Subcutaneous adipose tissue (tissue), 4 donors: Measurements from ENCODE around the gene NAV2. TPM values are rescaled to one million over a fixed set of nuclear protein-coding genes. Genes with fewer than 3 reads are reported as not detected.

Source experiments
- total RNA-seq, 4 donors: library from RNA; depleted of rRNA; stranded (reverse); fragments of >200 nt; gene quantifications; one replicate each; pipeline ENCODE4 v1.1.0, GENCODE V29; 2016
- TF ChIP-seq, protein P1 (sequence below): fragments of 450-650 bp; IDR thresholded peaks from one replicate; pipeline ENCODE4 v1.5.1; 2016; ENCODE audit warnings: low read depth, mild to moderate bottlenecking, control low read depth, antibody characterized with exemption, moderate library complexity

The NAV2 gene
- total RNA-seq, 4 donors from 2014 or later: 13.6 to 31.5 (median 27.8) TPM

DNA sequence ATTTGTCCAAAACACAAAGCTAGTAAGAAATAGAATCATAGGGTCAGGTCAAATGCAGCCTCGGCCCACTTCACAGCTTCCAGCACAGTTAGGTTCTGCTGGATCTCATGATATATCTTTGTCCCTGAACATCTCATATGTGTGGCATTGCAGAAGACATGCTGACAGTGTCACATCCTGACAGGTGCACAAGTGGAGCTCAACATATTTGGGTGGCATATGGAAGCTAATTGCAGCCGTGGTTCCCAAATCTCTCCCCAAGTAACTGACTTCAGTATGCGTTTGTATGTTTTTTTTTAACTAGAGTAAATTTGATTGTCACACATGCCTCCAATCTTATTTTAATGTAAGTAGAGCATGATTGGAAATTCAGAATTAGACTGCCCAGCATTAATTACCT lies 33.4 kb downstream of the NAV2 start:
- TF ChIP-seq, protein P1, sequence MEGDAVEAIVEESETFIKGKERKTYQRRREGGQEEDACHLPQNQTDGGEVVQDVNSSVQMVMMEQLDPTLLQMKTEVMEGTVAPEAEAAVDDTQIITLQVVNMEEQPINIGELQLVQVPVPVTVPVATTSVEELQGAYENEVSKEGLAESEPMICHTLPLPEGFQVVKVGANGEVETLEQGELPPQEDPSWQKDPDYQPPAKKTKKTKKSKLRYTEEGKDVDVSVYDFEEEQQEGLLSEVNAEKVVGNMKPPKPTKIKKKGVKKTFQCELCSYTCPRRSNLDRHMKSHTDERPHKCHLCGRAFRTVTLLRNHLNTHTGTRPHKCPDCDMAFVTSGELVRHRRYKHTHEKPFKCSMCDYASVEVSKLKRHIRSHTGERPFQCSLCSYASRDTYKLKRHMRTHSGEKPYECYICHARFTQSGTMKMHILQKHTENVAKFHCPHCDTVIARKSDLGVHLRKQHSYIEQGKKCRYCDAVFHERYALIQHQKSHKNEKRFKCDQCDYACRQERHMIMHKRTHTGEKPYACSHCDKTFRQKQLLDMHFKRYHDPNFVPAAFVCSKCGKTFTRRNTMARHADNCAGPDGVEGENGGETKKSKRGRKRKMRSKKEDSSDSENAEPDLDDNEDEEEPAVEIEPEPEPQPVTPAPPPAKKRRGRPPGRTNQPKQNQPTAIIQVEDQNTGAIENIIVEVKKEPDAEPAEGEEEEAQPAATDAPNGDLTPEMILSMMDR: no peak

DNA sequence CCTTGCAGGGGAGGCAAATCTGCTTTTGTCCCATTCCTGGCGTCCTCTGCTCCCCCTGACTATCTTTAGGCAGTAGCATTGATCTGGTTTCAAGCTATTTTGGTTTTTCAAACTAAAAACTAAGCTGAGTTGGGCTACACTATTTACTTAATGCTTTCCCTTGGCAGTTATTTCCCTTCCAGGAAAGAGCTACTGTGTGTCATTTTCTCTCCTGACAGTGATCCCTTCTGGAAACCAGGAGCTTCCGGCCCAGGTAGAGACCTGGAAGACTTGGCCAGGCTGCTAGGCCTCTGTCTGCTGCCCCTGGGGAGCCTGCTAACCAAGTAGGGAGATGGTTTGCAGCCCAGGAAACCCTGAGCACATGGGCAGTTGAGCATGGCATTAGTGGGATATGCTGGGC lies 35.0 kb downstream of the NAV2 start:
- TF ChIP-seq, protein P1: no peak

DNA sequence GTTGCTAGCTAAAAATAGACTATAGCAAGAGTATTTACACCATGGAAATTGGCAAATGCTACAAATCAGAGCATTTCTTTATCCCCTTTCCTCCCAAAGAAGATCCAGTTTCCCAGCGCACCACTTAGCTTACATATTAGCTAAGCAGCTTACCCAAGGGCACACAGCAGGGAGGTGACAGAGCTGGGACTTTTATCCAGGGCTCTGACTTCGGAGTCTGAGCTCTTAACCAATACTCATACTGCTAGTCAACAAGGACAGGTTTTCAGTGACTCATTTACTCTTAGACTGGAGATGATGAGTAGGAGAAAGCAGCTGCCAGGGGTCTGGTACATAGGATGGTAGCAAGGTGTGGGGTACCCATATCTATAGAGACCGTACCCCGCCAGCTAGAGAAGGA lies 38.4 kb downstream of the NAV2 start:
- TF ChIP-seq, protein P1: no peak

DNA sequence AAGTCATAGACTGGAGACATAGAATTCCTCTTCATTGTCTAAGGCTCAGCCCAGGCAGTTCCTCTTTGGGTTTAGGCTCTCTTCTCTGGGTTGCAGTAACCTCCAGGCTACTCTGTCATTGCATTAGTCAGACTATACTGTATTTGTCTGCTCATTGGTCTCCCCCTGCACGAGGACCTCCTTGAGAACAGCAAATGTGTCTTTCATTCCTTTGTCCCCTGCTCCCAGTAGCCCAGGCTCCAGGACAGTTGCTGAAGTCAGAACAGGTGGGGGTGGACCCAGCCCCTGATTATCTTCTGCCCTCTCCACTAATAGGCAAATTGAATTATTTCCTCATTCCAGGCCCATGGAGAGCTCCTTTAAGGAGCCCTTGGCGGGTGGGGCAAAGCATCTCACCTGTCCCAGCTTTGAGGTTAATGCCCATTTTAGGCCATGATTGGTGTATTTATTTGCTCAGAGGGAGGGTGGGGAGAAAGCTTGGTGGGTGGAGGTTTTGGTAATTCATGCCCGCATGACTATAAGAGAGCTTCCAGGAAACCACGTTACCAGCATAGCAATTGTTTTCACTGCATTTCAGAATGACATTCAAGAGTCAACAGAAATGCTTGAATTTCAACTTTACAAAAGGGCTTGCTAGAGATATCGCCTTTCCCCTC lies 40.9 kb downstream of the NAV2 start:
- TF ChIP-seq, protein P1: no peak

DNA sequence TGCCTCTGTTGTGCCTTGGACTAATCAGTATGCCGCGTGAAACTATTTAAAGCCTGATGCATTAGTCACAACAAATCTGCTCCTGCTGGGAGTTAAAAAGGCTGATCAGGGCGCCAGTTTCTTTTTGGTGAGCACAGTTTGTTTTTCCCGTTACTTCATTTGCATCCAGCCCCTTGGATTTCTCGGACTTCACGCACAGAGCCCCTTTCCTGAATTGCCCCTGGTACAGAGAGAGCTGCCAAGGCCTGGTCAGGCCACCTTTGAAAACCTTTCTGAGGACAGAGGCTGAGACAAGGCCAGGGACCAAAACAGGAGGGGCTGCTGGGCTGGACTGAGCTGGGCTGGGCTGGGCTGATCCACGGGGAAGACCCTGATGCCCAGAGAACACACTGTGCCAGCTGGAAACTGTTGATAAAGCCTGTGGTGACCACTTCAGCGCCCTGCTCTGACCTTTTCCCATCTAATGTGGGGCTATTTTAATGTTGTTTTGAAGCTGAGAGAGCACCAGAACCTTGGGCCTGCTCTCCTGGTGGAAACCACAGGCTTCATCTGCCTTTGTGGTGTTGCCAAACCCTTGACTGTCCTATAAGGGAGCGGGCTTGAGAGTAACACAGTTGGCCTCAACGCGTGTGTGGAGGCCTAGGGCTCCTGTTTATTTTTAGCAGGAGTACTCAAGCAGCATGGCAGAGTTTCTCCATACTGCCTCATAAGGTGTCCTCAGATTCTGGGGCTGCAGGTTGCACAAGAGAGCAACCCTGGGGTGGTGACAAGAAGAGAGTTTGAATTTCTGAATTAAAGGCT lies 44.2 kb downstream of the NAV2 start:
- TF ChIP-seq, protein P1: no peak

DNA sequence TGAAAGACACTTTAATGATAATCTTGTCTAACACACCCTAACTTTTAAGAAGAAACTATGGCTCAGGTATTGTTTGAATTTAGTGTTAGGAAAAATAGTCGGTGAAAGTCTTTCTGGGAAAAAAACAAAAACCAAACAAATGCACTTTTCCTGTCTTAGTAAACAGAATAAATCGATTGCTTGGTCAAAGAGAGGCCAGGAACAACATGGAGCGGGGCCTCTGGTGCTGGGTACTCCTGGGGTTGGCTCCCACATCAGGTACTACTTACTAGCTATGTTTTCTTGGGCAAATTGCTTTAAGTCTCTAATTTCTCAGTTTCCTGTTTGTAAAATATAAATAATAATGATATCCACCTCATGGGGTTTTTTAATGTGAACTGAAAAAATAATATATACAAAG lies 46.8 kb downstream of the NAV2 start:
- TF ChIP-seq, protein P1: no peak

DNA sequence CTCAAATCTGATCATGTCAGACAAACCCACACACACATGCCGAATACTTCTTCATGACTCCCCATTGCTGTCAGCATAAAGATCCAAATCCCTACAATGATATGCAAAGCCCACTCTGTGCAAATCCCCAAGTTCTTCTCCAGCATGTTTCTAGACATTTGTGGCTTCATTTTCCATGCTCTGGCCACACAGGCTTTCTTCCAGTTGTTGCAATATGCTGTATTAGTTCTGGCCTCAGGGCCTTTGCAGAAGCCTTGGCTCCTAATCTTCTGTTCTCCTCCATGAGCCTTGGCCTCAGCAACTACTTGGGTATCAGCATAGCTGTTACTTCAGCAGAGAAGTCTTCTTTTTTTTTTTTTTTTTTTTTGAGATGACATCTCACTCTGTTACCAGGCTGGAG lies 49.6 kb downstream of the NAV2 start:
- TF ChIP-seq, protein P1: no peak
